Sigmoid colon (tissue), 7 donors: ENCODE data around the gene IPMK. TPM values are rescaled to one million over a fixed set of nuclear protein-coding genes. Genes with fewer than 3 reads are reported as not detected.

Experiments
- DNase-seq: peaks from one replicate; pipeline ENCODE4 v3.0.0-alpha.2; 2019
- H3K27ac ChIP-seq, 4 donors: fragments of 200-600 bp; sonication (generic); one replicate each; pipeline ENCODE4 v1.5.1; 2016 to 2019; ENCODE audit warnings: mild to moderate bottlenecking in 1 of 4
- H3K27me3 ChIP-seq, 3 donors: fragments of 200-600 bp; sonication (generic); one replicate each; pipeline ENCODE4 v1.5.1; 2019; ENCODE audit warnings: mild to moderate bottlenecking in 1 of 3
- H3K36me3 ChIP-seq, 4 donors: fragments of 200-600 bp; sonication (generic); one replicate each; pipeline ENCODE4 v1.5.1; 2016 to 2019
- H3K4me1 ChIP-seq, 4 donors: fragments of 200-600 bp; sonication (generic); one replicate each; pipeline ENCODE4 v1.5.1; 2017 to 2019
- H3K4me3 ChIP-seq, 4 donors: fragments of 200-600 bp; sonication (generic); one replicate each; pipeline ENCODE4 v1.5.1; 2017 to 2019; ENCODE audit warnings: mild to moderate bottlenecking in 2 of 4, moderate library complexity in 1 of 4
- H3K9me3 ChIP-seq, 4 donors: fragments of 200-600 bp in 3 of 4; sonication (generic) in 3 of 4; one replicate each; pipeline versions ENCODE4 v1.5.1 to v1.6.1; 2013 to 2019
- CTCF ChIP-seq, 4 experiments: fragments of 450-650 bp in 3 of 4; fragments of 200-600 bp in 1 of 4; IDR thresholded peaks; one replicate each; pipeline ENCODE4 v1.5.1; 2016 to 2019; ENCODE audit warnings: antibody characterized with exemption in 4 of 4, mild to moderate bottlenecking in 3 of 4, moderate library complexity in 2 of 4
- EP300 ChIP-seq, 4 donors: sonication (generic); formaldehyde crosslinking; IDR thresholded peaks; one replicate each; pipeline ENCODE4 v1.6.1; 2017; ENCODE audit warnings: antibody characterized with exemption in 4 of 4
- POLR2A ChIP-seq, 2 donors: fragments of 450-650 bp; IDR thresholded peaks; one replicate each; pipeline ENCODE4 v1.6.1; 2016; ENCODE audit warnings: antibody characterized with exemption in 2 of 2, mild to moderate bottlenecking in 2 of 2, moderate library complexity in 2 of 2
- POLR2AphosphoS5 ChIP-seq, 4 donors: sonication (generic); formaldehyde crosslinking; IDR thresholded peaks; one replicate each; pipeline ENCODE4 v1.6.1; 2017; ENCODE audit warnings: antibody characterized with exemption in 4 of 4
- WGBS, 2 donors: extraction: QIAGEN DNeasy Blood & Tissue Kit; methylation state at CpG; one replicate each; pipeline ENCODE4 v1.1.7; 2013; 5-methylcytosine and 5-hydroxymethylcytosine counted together
- intact Hi-C: fragments of 100-400 bp; cut with DNase I; formaldehyde crosslinking; loops from one replicate; pipeline ENCODE4 v1.15.1; 2023
- polyA plus RNA-seq, 3 donors: library from polyadenylated mRNA; stranded (reverse); fragments of 200-250 nt; gene quantifications; one replicate each; pipeline ENCODE4 v1.2.3, GENCODE V29; 2013
- total RNA-seq, 4 donors: library from RNA; depleted of rRNA; stranded (reverse); fragments of >200 nt; gene quantifications; one replicate each; pipeline ENCODE4 v1.1.0, GENCODE V29; 2016
- donor health status: healthy with polysubstance abuse.
- donor health status: Bipolar disorder and iron deficiency.
- donor health status: healthy.

IPMK gene
- total and polyA plus RNA-seq, 7 donors = 4.6 to 9.0 (median 5.5) TPM

GRCh38 chr10:58305821-58306220 is 38.1 kb upstream of the IPMK start:
- intact Hi-C loops = no loop called here
- no peak for DNase-seq
- 15 to 54% methylated on average over 4 of the region's 4 CpGs for WGBS, 2 donors

GRCh38 chr10:58304099-58304633 is 36.5 kb upstream of the IPMK start:
- Histone ChIP-seq H3K9me3 (no peaks in the 10 kb centered on the region), H3K27ac (no peak overlapping the region), H3K36me3 (no peaks in the 10 kb centered on the region), H3K4me3 (no peak overlapping the region), H3K27me3 (peaks cover 0 to 21% (median 0%) of the 10 kb centered on the region in 3 donors), H3K4me1 (no peaks in the 10 kb centered on the region)
- DNase-seq = no peak
- intact Hi-C loops = no loop called here
- WGBS, 2 donors = 40 to 70% methylated on average over 3 of the region's 3 CpGs
- TF ChIP-seq POLR2A (IDR thresholded peaks at IDR 0.05) = no peak
- TF ChIP-seq EP300 (IDR thresholded peaks at IDR 0.05) = no peak

More at GRCh38 chr10:58305821-58306220, 38.1 kb upstream of the IPMK start:
- no peaks in the 10 kb centered on the region for H3K4me1 ChIP-seq
- peaks cover 0 to 16% (median 0%) of the 10 kb centered on the region in 3 donors for H3K27me3 ChIP-seq
- H3K4me3 ChIP-seq = no peak overlapping the region
- TF ChIP-seq CTCF (IDR thresholded peaks at IDR 0.05) (no peak), EP300 (IDR thresholded peaks at IDR 0.05) (no peak), POLR2A (IDR thresholded peaks at IDR 0.05) (no peak), POLR2AphosphoS5 (IDR thresholded peaks at IDR 0.05) (no peak)
- H3K27ac ChIP-seq = no peak overlapping the region
- H3K9me3 ChIP-seq = no peaks in the 10 kb centered on the region
- no peaks in the 10 kb centered on the region for H3K36me3 ChIP-seq

- no peak for TF ChIP-seq POLR2A (IDR thresholded peaks at IDR 0.05)
- TF ChIP-seq POLR2AphosphoS5 (IDR thresholded peaks at IDR 0.05) = no peak
- TF ChIP-seq CTCF (IDR thresholded peaks at IDR 0.05) = no peak
- no peak for TF ChIP-seq EP300 (IDR thresholded peaks at IDR 0.05)
- no peaks in the 10 kb centered on the region for H3K36me3 ChIP-seq
- H3K4me3 ChIP-seq = no peak overlapping the region
- whole genome bisulfite sequencing, 2 donors = 17 to 58% methylated on average over 2 of the region's 2 CpGs
- no peaks in the 10 kb centered on the region for H3K4me1 ChIP-seq
- H3K27me3 ChIP-seq = peaks cover 0 to 12% (median 0%) of the 10 kb centered on the region in 3 donors
- no peak overlapping the region for H3K27ac ChIP-seq
- intact Hi-C loops = no loop called here
- H3K9me3 ChIP-seq = no peaks in the 10 kb centered on the region
- no peak for DNase-seq
Measured at GRCh38 chr10:58302254-58302653, 34.6 kb upstream of the IPMK start.

- Histone ChIP-seq H3K4me1 (no peaks in the 10 kb centered on the region), H3K27me3 (peaks cover 0 to 11% (median 0%) of the 10 kb centered on the region in 3 donors), H3K9me3 (no peaks in the 10 kb centered on the region), H3K4me3 (no peak overlapping the region), H3K27ac (no peak overlapping the region), H3K36me3 (no peaks in the 10 kb centered on the region)
- no peak for DNase-seq
- intact Hi-C loops = no loop called here
- TF ChIP-seq EP300 (IDR thresholded peaks at IDR 0.05) (no peak), POLR2AphosphoS5 (IDR thresholded peaks at IDR 0.05) (no peak), CTCF (IDR thresholded peaks at IDR 0.05) (no peak), POLR2A (IDR thresholded peaks at IDR 0.05) (no peak)
Measured at GRCh38 chr10:58300676-58301075, 33.0 kb upstream of the IPMK start.

GRCh38 chr10:58299580-58299979 is 31.9 kb upstream of the IPMK start:
- Histone ChIP-seq H3K4me3 (no peak overlapping the region), H3K27ac (no peak overlapping the region), H3K27me3 (peaks cover 0 to 11% (median 0%) of the 10 kb centered on the region in 3 donors), H3K36me3 (no peaks in the 10 kb centered on the region), H3K9me3 (no peaks in the 10 kb centered on the region), H3K4me1 (no peaks in the 10 kb centered on the region)
- intact Hi-C loops = loop anchor here (1.0 kb wide), 1 partner anchor 86 kb away; the partner anchor contains the start of gene TFAM
- TF ChIP-seq EP300 (IDR thresholded peaks at IDR 0.05) (no peak), CTCF (IDR thresholded peaks at IDR 0.05) (peak; percentile 37 to 75 (median 70)), POLR2AphosphoS5 (IDR thresholded peaks at IDR 0.05) (no peak), POLR2A (IDR thresholded peaks at IDR 0.05) (no peak)
- WGBS, 2 donors = 6 to 17% methylated on average over 4 of the region's 4 CpGs
- DNase-seq = no peak
